ENCODE measurements around the gene SRXN1. TPM values are rescaled to one million over a fixed set of nuclear protein-coding genes. Genes with fewer than 3 reads are reported as not detected.

SRXN1 gene
- total RNA-seq, 1 experiment from 2014 or later, result 80.8 TPM

GRCh38 chr20:676315-676937 lies 23.4 kb upstream of the SRXN1 start:
- H3K36me3 ChIP-seq (ENCODE audit: control insufficient read depth in 1 of 2, insufficient read depth in 2 of 2, low read length in 2 of 2), result no peaks in the 10 kb centered on the region
- no peak for ATAC-seq
- BruUV-seq (replicated peaks), result no TSS peak
- DNase-seq (ENCODE audit: low read depth, low spot score), result no peak
- no peak overlapping the region for H3K27ac ChIP-seq (ENCODE audit: low read depth, low read length)
- no peak for TF ChIP-seq ATF3 (IDR thresholded peaks at IDR 0.05)
- TF ChIP-seq EGR1 (IDR thresholded peaks at IDR 0.05; ENCODE audit: low read depth), result no peak
- no peak for TF ChIP-seq CEBPB (IDR thresholded peaks at IDR 0.05; ENCODE audit: low read depth)
- TF ChIP-seq RAD21 (IDR thresholded peaks at IDR 0.05; ENCODE audit: low read depth), result no peak
- no peak for TF ChIP-seq ZFX (IDR thresholded peaks at IDR 0.05)
- no peak for TF ChIP-seq REST (IDR thresholded peaks at IDR 0.05; ENCODE audit: low read depth)
- no peak for TF ChIP-seq SIN3A (IDR thresholded peaks at IDR 0.05; ENCODE audit: low read depth)
- TF ChIP-seq ZBTB33 (IDR thresholded peaks at IDR 0.05; ENCODE audit: extremely low read depth, insufficient replicate concordance, low read length), result no peak
- TF ChIP-seq FOSL1 (IDR thresholded peaks at IDR 0.05; ENCODE audit: low read depth), result no peak
- no peak for TF ChIP-seq ZNF274 (IDR thresholded peaks at IDR 0.05; ENCODE audit: low read depth, low read length)
- no peak for TF ChIP-seq TCF7L2 (IDR thresholded peaks at IDR 0.05; ENCODE audit: borderline replicate concordance, extremely low read depth, insufficient read depth, insufficient read length)
- no peak for TF ChIP-seq YY1 (IDR thresholded peaks at IDR 0.05; ENCODE audit: extremely low read depth, insufficient replicate concordance, low read depth, low read length)
- TF ChIP-seq EZH2phosphoT487 (IDR thresholded peaks at IDR 0.05; ENCODE audit: borderline replicate concordance), result no peak
- no peak for TF ChIP-seq CTCF (IDR thresholded peaks at IDR 0.05 in 2 of 3, conservative IDR thresholded peaks at IDR 0.05 in 1 of 3; ENCODE audit: borderline replicate concordance in 1 of 3, insufficient read depth in 1 of 3, low read depth in 2 of 3, low read length in 2 of 3)
- no peak for TF ChIP-seq POLR2AphosphoS5 (IDR thresholded peaks at IDR 0.05; ENCODE audit: low read depth, low read length)
- TF ChIP-seq, protein P1, sequence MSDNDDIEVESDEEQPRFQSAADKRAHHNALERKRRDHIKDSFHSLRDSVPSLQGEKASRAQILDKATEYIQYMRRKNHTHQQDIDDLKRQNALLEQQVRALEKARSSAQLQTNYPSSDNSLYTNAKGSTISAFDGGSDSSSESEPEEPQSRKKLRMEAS (IDR thresholded peaks at IDR 0.05), result no peak
- no peak for TF ChIP-seq ELF1 (IDR thresholded peaks at IDR 0.05; ENCODE audit: borderline replicate concordance, low read depth)
- H2AFZ ChIP-seq (ENCODE audit: low read depth, low read length, poor library complexity, severe bottlenecking), result no peak overlapping the region
- ChIA-PET CTCF (no interaction called here), POLR2A (no interaction called here), RAD21 (ENCODE audit: low non-redundant PET in 1 of 2, low total read pairs in 2 of 2, uncharacterized antibody in 2 of 2, unreplicated experiment in 2 of 2) (no interaction called here)
- peaks cover 3 to 5% of the 10 kb centered on the region in 2 experiments; a peak in 3 of 4 replicates for H3K4me1 ChIP-seq (ENCODE audit: control insufficient read depth in 1 of 2, insufficient read depth in 2 of 2, low read length in 2 of 2)
- no peaks in the 10 kb centered on the region for H3K9me3 ChIP-seq (ENCODE audit: control insufficient read depth in 1 of 2, insufficient read depth in 1 of 2, low read depth in 1 of 2, low read length in 2 of 2)
- no peaks in the 10 kb centered on the region for H3K9me2 ChIP-seq (ENCODE audit: insufficient read depth)
- intact Hi-C loops (cut with micrococcal nuclease), result no loop called here
- no peak overlapping the region for H3K4me3 ChIP-seq (replicated peaks in 1 of 2; ENCODE audit: low read depth in 1 of 2, low read length in 2 of 2)
- peaks cover 54% of the 10 kb centered on the region for H3K27me3 ChIP-seq (ENCODE audit: insufficient read depth, low read length)
- H4K20me1 ChIP-seq (ENCODE audit: insufficient read depth), result no peaks in the 10 kb centered on the region
- no peak overlapping the region for H3K4me2 ChIP-seq (ENCODE audit: low read length)
- H3K79me2 ChIP-seq (ENCODE audit: insufficient read depth, low read length), result no peaks in the 10 kb centered on the region
- H3K9ac ChIP-seq (ENCODE audit: low read length), result no peak overlapping the region
